ENCODE results near the gene MSI2. TPM values are rescaled to one million over a fixed set of nuclear protein-coding genes. Genes with fewer than 3 reads are reported as not detected.
A peak's percentile ranks its signal among the peaks of the same experiment; 100 is the strongest.
"Not testable (repeated sequence)": the region's sequence is repeated elsewhere in the genome, so short reads cannot be mapped to it uniquely, and the experiment has no call there.

MSI2 gene
- total and polyA plus RNA-seq, 7 donors = 37.6 to 133 (median 87.1) TPM

GRCh38 chr17:57299176-57299575 is 42.9 kb downstream of the MSI2 start:
- ATAC-seq = no peak
- H3K27ac ChIP-seq = no peak overlapping the region
- no peak for TF ChIP-seq CTCF (IDR thresholded peaks at IDR 0.05)
- intact Hi-C loops (cut with DNase I) = no loop called here
- peaks cover 50% of the 10 kb centered on the region for H3K4me1 ChIP-seq
- H3K27me3 ChIP-seq (ENCODE audit: insufficient read depth in 3 of 3, low read length in 2 of 3) = no peaks in the 10 kb centered on the region
- no peak for DNase-seq
- H3K36me3 ChIP-seq (ENCODE audit: insufficient read depth in 1 of 2, low read depth in 1 of 2) = peaks cover 0 to 4% of the 10 kb centered on the region in 2 donors
- WGBS, 3 donors = 79 to 91% (median 82%) methylated on average over 7 of the region's 7 CpGs
- no peaks in the 10 kb centered on the region for H3K9me3 ChIP-seq
- no peak overlapping the region for H3K4me3 ChIP-seq

DNA sequence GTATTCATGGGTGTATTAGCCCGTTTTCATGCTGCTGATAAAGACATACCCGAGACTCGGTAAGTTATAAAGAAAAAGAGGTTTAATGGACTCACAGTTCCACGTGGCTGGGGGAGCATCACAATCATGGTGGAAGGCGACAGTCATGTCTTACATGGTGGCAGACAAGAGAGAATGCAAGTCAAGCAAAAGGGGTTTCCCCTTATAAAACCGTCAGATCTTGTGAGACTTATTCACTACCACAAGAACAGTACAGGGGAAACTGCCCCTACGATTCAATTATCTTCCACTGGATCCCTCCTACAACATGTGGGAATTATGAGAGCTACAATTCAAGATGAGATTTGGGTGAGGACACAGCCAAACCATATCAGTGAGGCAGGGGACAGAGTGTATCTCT is 44.3 kb downstream of the MSI2 start:
- intact Hi-C loops (cut with DNase I); H3K27me3 ChIP-seq (ENCODE audit: insufficient read depth in 3 of 3, low read length in 2 of 3); H3K9me3 ChIP-seq; H3K36me3 ChIP-seq (ENCODE audit: insufficient read depth in 1 of 2, low read depth in 1 of 2); ATAC-seq; DNase-seq; H3K4me3 ChIP-seq; H3K27ac ChIP-seq: not testable (repeated sequence)
- peaks cover 45% of the 10 kb centered on the region for H3K4me1 ChIP-seq
- WGBS, 3 donors = 92 to 94% (median 93%) methylated on average over 7 of the region's 7 CpGs

DNA sequence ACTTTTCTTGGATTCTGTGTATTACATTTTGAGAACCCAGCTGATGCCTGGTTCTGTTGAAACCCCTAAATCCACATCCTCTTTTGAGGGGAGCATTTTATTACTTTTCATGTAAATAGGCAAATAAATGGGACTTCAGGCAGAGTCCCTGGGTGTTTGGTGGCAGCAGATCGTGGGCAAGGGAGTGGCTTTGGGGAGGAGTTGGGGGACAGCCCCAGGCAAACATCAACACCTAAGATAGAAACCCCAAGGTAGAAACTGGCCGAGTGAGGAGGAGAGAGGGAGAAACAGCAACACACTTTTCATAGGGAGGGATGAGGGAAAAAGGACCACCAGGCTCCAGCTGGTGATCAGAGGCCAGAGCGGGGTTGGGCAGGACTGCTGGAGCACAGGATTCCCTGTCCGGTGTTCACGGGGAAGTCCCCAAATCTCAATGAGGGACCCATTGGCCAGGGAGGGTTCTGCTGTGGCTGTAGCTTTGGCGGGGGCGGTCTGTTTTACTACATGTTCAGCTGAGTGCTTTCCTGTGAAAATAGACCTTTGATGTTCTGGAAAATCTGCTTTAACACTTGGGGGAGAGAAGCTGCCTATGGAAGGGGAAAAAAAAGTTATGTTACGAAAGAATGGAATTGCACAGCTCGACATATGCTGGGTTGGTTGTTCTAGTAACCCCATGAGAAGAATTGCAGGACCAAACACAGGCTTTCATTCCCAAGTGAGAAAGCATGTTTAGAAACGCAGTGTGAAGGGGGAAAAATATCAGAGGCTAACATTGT is 46.6 kb downstream of the MSI2 start:
- 83 to 88% (median 84%) methylated on average over 10 of the region's 10 CpGs for WGBS, 3 donors
- no peak for TF ChIP-seq CTCF (IDR thresholded peaks at IDR 0.05)

GRCh38 chr17:57305144-57305728 is 48.9 kb downstream of the MSI2 start:
- 84 to 87% (median 85%) methylated on average over 13 of the region's 13 CpGs for WGBS, 3 donors
- Histone ChIP-seq H3K9me3 (no peaks in the 10 kb centered on the region), H3K27me3 (ENCODE audit: insufficient read depth in 3 of 3, low read length in 2 of 3) (no peaks in the 10 kb centered on the region), H3K4me3 (no peak overlapping the region), H3K4me1 (peaks cover 67% of the 10 kb centered on the region), H3K27ac (peak overlapping the region; percentile 50), H3K36me3 (ENCODE audit: insufficient read depth in 1 of 2, low read depth in 1 of 2) (no peaks in the 10 kb centered on the region)
- no peak for ATAC-seq
- TF ChIP-seq CTCF (IDR thresholded peaks at IDR 0.05) = no peak
- no peak for DNase-seq
- intact Hi-C loops (cut with DNase I) = no loop called here

More for the DNA sequence above, 46.6 kb downstream of the MSI2 start:
- H3K4me1 ChIP-seq = peaks cover 47% of the 10 kb centered on the region
- H3K9me3 ChIP-seq = no peaks in the 10 kb centered on the region
- peaks cover 0 to 4% of the 10 kb centered on the region in 2 donors for H3K36me3 ChIP-seq (ENCODE audit: insufficient read depth in 1 of 2, low read depth in 1 of 2)
- ATAC-seq (no peak), DNase-seq (no peak)
- H3K27me3 ChIP-seq (ENCODE audit: insufficient read depth in 3 of 3, low read length in 2 of 3) = no peaks in the 10 kb centered on the region
- intact Hi-C loops (cut with DNase I) = no loop called here
- H3K27ac ChIP-seq = no peak overlapping the region
- no peak overlapping the region for H3K4me3 ChIP-seq

- Histone ChIP-seq H3K36me3 (ENCODE audit: insufficient read depth in 1 of 2, low read depth in 1 of 2) (no peaks in the 10 kb centered on the region), H3K4me1 (peaks cover 68% of the 10 kb centered on the region), H3K27ac (peak overlapping the region; percentile 16), H3K4me3 (no peak overlapping the region), H3K9me3 (no peaks in the 10 kb centered on the region), H3K27me3 (ENCODE audit: insufficient read depth in 3 of 3, low read length in 2 of 3) (no peaks in the 10 kb centered on the region)
- WGBS, 3 donors = 75 to 85% (median 82%) methylated on average over 5 of the region's 5 CpGs
- DNase-seq (no peak), ATAC-seq (peak; percentile 53 to 71 (median 60))
- no peak for TF ChIP-seq CTCF (IDR thresholded peaks at IDR 0.05)
- intact Hi-C loops (cut with DNase I) = no loop called here
Observed at GRCh38 chr17:57305908-57306504, 49.7 kb downstream of the MSI2 start.

Data from psoas muscle (tissue), 8 donors.